ENCODE measurements around the gene COMTD1. TPM values are rescaled to one million over a fixed set of nuclear protein-coding genes. Genes with fewer than 3 reads are reported as not detected.

The COMTD1 gene
- total and polyA plus RNA-seq, 2 of the 8 experiments (the other 6 are each of a cell fraction or from before 2014, with no cell fraction given): 31.9 to 42.4 TPM

DNA sequence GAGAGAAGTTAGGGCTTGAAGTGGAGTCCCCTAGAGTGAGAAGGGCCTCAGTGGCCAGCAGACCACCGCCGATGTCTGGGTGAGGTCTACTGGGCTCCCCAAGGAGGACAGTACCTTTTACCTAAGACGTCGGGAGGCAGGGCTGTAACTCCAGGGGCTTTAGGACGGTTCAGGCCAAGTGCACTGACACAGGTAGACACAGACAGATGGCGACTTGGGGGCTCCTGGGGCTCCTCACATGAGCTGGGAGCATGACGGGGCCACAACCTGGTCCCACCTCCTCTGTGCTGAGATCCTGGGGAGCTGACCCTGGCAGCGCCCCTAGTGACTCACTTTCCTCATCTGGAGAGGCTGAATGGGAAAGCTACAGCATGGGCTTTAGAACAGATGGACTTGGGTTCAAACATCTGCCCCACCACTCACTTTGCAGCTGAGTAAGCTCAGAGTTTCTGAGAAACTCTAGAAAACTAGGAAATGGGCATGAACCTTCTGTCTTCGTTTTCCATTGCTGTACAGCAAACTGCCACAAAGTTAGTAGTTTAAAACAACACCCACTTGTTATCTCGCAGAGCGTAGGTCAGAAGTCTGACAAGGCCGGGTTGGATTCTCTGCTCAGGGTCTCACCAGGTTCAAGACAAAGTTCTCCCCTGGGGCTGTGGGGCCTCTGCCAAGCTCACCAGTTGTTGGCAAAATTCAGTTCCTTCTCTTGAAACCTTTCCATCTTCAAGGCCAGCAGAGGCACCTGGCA lies 4.7 kb upstream of the COMTD1 start (continued):
- no peak for TF ChIP-seq TAF7 (optimal IDR thresholded peaks at IDR 0.05; ENCODE audit: borderline replicate concordance, low read depth, low read length)
- TF ChIP-seq TCF12 (IDR thresholded peaks at IDR 0.05; ENCODE audit: low read depth, low read length): no peak
- no peak for TF ChIP-seq PHF8 (conservative IDR thresholded peaks at IDR 0.05; ENCODE audit: low read depth, low read length)
- TF ChIP-seq MAX (IDR thresholded peaks at IDR 0.05): no peak
- TF ChIP-seq CBX5 (IDR thresholded peaks at IDR 0.05; ENCODE audit: low read depth, low read length): no peak
- TF ChIP-seq SIX5 (IDR thresholded peaks at IDR 0.05; ENCODE audit: low read depth, low read length): no peak
- no peak for TF ChIP-seq GTF2F1 (IDR thresholded peaks at IDR 0.05; ENCODE audit: borderline replicate concordance, low read depth, low read length)
- TF ChIP-seq TEAD4 (IDR thresholded peaks at IDR 0.05; ENCODE audit: low read depth, low read length): no peak
